Dedifferentiated amniotic fluid mesenchymal stem cell (primary cell): ENCODE results near the gene TPGS2.
"Not testable (repeated sequence)": the region's sequence is repeated elsewhere in the genome, so short reads cannot be mapped to it uniquely, and the experiment has no call there.

Experiments
- DNase-seq: peaks from one replicate; pipeline ENCODE4 v3.0.0-alpha.2; 2016; ENCODE audit errors: extremely low spot score

Gene TPGS2

GRCh38 chr18:36828630-36829361 lies at the start of gene TPGS2, which contains the start of gene KIAA1328:
Gene TPGS2 (minus strand): TSS chr18:36829002. CDS start chr18:36828767, 235 bp downstream.
Gene KIAA1328 (plus strand): TSS chr18:36829127. CDS start chr18:36829139, 12 bp downstream.
- peak; percentile 61 for DNase-seq

GRCh38 chr18:36873826-36874225 lies 45.0 kb upstream of the TPGS2 start:
- not testable (repeated sequence) for DNase-seq

- DNase-seq, result no peak
Observed at GRCh38 chr18:36872329-36872728, 43.5 kb upstream of the TPGS2 start.

- no peak for DNase-seq
Observed at GRCh38 chr18:36871801-36872200, 43.0 kb upstream of the TPGS2 start.

GRCh38 chr18:36867056-36867455 lies 38.3 kb upstream of the TPGS2 start:
- DNase-seq, result no peak

- DNase-seq, result no peak
Observed at GRCh38 chr18:36862182-36862581, 33.4 kb upstream of the TPGS2 start.

GRCh38 chr18:36856815-36857214 lies 28.0 kb upstream of the TPGS2 start:
- no peak for DNase-seq

- no peak for DNase-seq
Observed at GRCh38 chr18:36851202-36851590, 22.4 kb upstream of the TPGS2 start.

- DNase-seq, result peak; percentile 80
Observed at GRCh38 chr18:36850527-36851201, 21.9 kb upstream of the TPGS2 start.

GRCh38 chr18:36849288-36850006 lies 20.6 kb upstream of the TPGS2 start:
- DNase-seq, result peak; percentile 39

- no peak for DNase-seq
Observed at GRCh38 chr18:36848609-36849008, 19.8 kb upstream of the TPGS2 start.

GRCh38 chr18:36843784-36844183 lies 15.0 kb upstream of the TPGS2 start:
- no peak for DNase-seq

GRCh38 chr18:36843199-36843598 lies 14.4 kb upstream of the TPGS2 start:
- no peak for DNase-seq

GRCh38 chr18:36839835-36840234 lies 11.0 kb upstream of the TPGS2 start:
- DNase-seq, result no peak

GRCh38 chr18:36835927-36836326 lies 7.1 kb upstream of the TPGS2 start:
- no peak for DNase-seq

- no peak for DNase-seq
Observed at GRCh38 chr18:36833120-36833519, 4.3 kb upstream of the TPGS2 start.

GRCh38 chr18:36831139-36831538 lies 2.3 kb upstream of the TPGS2 start:
- no peak for DNase-seq

- no peak for DNase-seq
Observed at GRCh38 chr18:36830158-36830495, 1.3 kb upstream of the TPGS2 start.

GRCh38 chr18:36829362-36830157 lies 758 bp upstream of the TPGS2 start:
- DNase-seq, result no peak

- DNase-seq, result no peak
Observed at GRCh38 chr18:36828157-36828629, 609 bp downstream of the TPGS2 start.

GRCh38 chr18:36826556-36826955 lies 2.2 kb downstream of the TPGS2 start:
- DNase-seq, result no peak

GRCh38 chr18:36825526-36825925 lies 3.3 kb downstream of the TPGS2 start:
- no peak for DNase-seq
